GM23338 (cell line): ENCODE results near the gene CCBE1. TPM values are rescaled to one million over a fixed set of nuclear protein-coding genes. Genes with fewer than 3 reads are reported as not detected.

ENCODE experiments used
- ATAC-seq: fragments of 200-7000 bp; cut with Tn5 transposase; 3 replicates; pipeline ENCODE4 v1.9.1; 2020
- DNase-seq: peaks from one replicate; pipeline ENCODE4 v3.0.0-alpha.2; 2015; ENCODE audit warnings: low spot score
- H2AFZ ChIP-seq: fragments of 200-600 bp; sonication (generic); 2 replicates; pipeline ENCODE4 v1.8.0; 2016; ENCODE audit warnings: antibody characterized with exemption, mild to moderate bottlenecking, moderate library complexity
- H3F3A ChIP-seq: fragments of 200-600 bp; sonication (generic); replicated peaks from 2 replicates; pipeline ENCODE4 v1.8.0; 2017; ENCODE audit warnings: antibody characterized with exemption, mixed run types, low read depth
- H3K27ac ChIP-seq: fragments of 200-600 bp; sonication (generic); 2 replicates; pipeline ENCODE4 v1.6.1; 2016; ENCODE audit warnings: low read depth
- H3K27me3 ChIP-seq: fragments of 200-600 bp; sonication (generic); 2 replicates; pipeline ENCODE4 v1.8.0; 2016; ENCODE audit warnings: mild to moderate bottlenecking, mixed run types, moderate library complexity; ENCODE audit not compliant: insufficient read depth
- H3K36me3 ChIP-seq: fragments of 200-600 bp; sonication (generic); 2 replicates; pipeline ENCODE4 v1.8.0; 2016; ENCODE audit warnings: mild to moderate bottlenecking; ENCODE audit not compliant: insufficient read depth
- H3K4me1 ChIP-seq: fragments of 200-600 bp; sonication (generic); 2 replicates; pipeline ENCODE4 v1.8.0; 2016; ENCODE audit warnings: mild to moderate bottlenecking, moderate library complexity; ENCODE audit not compliant: insufficient read depth
- H3K4me2 ChIP-seq: fragments of 200-600 bp; sonication (generic); 2 replicates; pipeline ENCODE4 v1.7.1; 2017; ENCODE audit warnings: mixed run types
- H3K4me3 ChIP-seq: fragments of 200-600 bp; sonication (generic); 2 replicates; pipeline ENCODE4 v1.6.1; 2016; ENCODE audit warnings: mixed run types
- H3K79me2 ChIP-seq: fragments of 200-600 bp; sonication (generic); replicated peaks from 2 replicates; pipeline ENCODE4 v1.8.0; 2017; ENCODE audit warnings: mild to moderate bottlenecking; ENCODE audit not compliant: insufficient read depth
- H3K9me2 ChIP-seq: fragments of 200-600 bp; sonication (generic); 2 replicates; pipeline ENCODE4 v1.8.0; 2017; ENCODE audit not compliant: insufficient read depth
- H4K20me1 ChIP-seq: fragments of 200-600 bp; sonication (generic); replicated peaks from 2 replicates; pipeline ENCODE4 v1.8.0; 2017; ENCODE audit warnings: mild to moderate bottlenecking; ENCODE audit not compliant: insufficient read depth
- H3K27ac Mint-ChIP-seq: 2 replicates; pipeline ENCODE4 v1.8.0; 2020; ENCODE audit warnings: inconsistent platforms, mild to moderate bottlenecking, moderate library complexity, mixed read lengths
- H3K27me3 Mint-ChIP-seq: 3 replicates; pipeline ENCODE4 v1.8.0; 2022; ENCODE audit warnings: low read depth, mild to moderate bottlenecking, moderate library complexity, mixed read lengths, inconsistent platforms; ENCODE audit not compliant: insufficient read depth, poor library complexity
- H3K36me3 Mint-ChIP-seq: 3 replicates; pipeline ENCODE4 v1.8.0; 2021; ENCODE audit warnings: low read depth, mild to moderate bottlenecking, inconsistent platforms, moderate library complexity, mixed read lengths
- H3K4me1 Mint-ChIP-seq: 3 replicates; pipeline ENCODE4 v1.8.0; 2020; ENCODE audit warnings: mild to moderate bottlenecking, inconsistent platforms, mixed read lengths
- H3K4me3 Mint-ChIP-seq: 3 replicates; pipeline ENCODE4 v1.8.0; 2021; ENCODE audit warnings: moderate library complexity, mild to moderate bottlenecking, inconsistent platforms, mixed read lengths
- H3K9me3 Mint-ChIP-seq: 3 replicates; pipeline ENCODE4 v1.8.0; 2020; ENCODE audit warnings: moderate library complexity, mild to moderate bottlenecking, inconsistent platforms, mixed read lengths
- CREB1 ChIP-seq: fragments of 250-450 bp; sonication (Bioruptor Pico); IDR thresholded peaks from 2 replicates; pipeline ENCODE4 v1.5.0; 2020; ENCODE audit warnings: low read depth, mild to moderate bottlenecking, moderate library complexity
- EZH2 ChIP-seq: fragments of 200-600 bp; sonication (generic); IDR thresholded peaks from one replicate; pipeline ENCODE4 v1.8.0; 2017; ENCODE audit warnings: antibody characterized with exemption, mild to moderate bottlenecking, low read depth; ENCODE audit not compliant: unreplicated experiment
- EZH2phosphoT487 ChIP-seq: fragments of 200-600 bp; sonication (generic); IDR thresholded peaks from one replicate; pipeline ENCODE4 v1.8.1; 2018; ENCODE audit warnings: antibody characterized with exemption; ENCODE audit not compliant: unreplicated experiment
- JUNB ChIP-seq: IDR thresholded peaks from one replicate; pipeline ENCODE4 v1.6.1; 2016; ENCODE audit warnings: antibody characterized with exemption; ENCODE audit not compliant: unreplicated experiment
- NANOG ChIP-seq: IDR thresholded peaks from 2 replicates; pipeline ENCODE4 v1.6.1; 2016; ENCODE audit warnings: antibody characterized with exemption, borderline replicate concordance
- POLR2AphosphoS5 ChIP-seq: IDR thresholded peaks from 2 replicates; pipeline ENCODE4 v1.6.1; 2016; ENCODE audit warnings: antibody characterized with exemption, low read depth
- STAT1 ChIP-seq: IDR thresholded peaks from one replicate; pipeline ENCODE4 v1.6.1; 2016; ENCODE audit warnings: antibody characterized with exemption; ENCODE audit not compliant: unreplicated experiment
- ZNF114 ChIP-seq: fragments of 250-450 bp; sonication (Bioruptor Pico); IDR thresholded peaks from 2 replicates; pipeline ENCODE4 v1.5.0; 2020; ENCODE audit warnings: mild to moderate bottlenecking, moderate library complexity
- ZNF331 ChIP-seq: fragments of 250-450 bp; sonication (Bioruptor Pico); IDR thresholded peaks from 2 replicates; pipeline ENCODE4 v1.5.0; 2020; ENCODE audit warnings: low read depth, mild to moderate bottlenecking, moderate library complexity
- polyA plus RNA-seq: library from polyadenylated mRNA; unstranded; fragments of >200 nt; fragmentation: Nextera tagmentation; extraction: Ambion mirVana; gene quantifications from 2 replicates; pipeline ENCODE4 v1.2.1, GENCODE V29; 2016
- total RNA-seq: library from RNA; depleted of rRNA; stranded (reverse); fragments of >200 nt; shearing (Covaris generic); gene quantifications from 2 replicates; pipeline ENCODE4 v1.2.3, GENCODE V29; 2014
- TF ChIP-seq, protein P1 (sequence below): IDR thresholded peaks from one replicate; pipeline ENCODE4 v1.6.1; 2018; ENCODE audit warnings: antibody characterized with exemption; ENCODE audit not compliant: unreplicated experiment
- TF ChIP-seq, protein P2 (sequence below): fragments of 250-450 bp; sonication (Bioruptor Pico); IDR thresholded peaks from 2 replicates; pipeline ENCODE4 v1.5.0; 2020; ENCODE audit warnings: mild to moderate bottlenecking, moderate library complexity
- TF ChIP-seq, protein P3 (sequence below): IDR thresholded peaks from 2 replicates; pipeline ENCODE4 v1.6.1; 2016; ENCODE audit warnings: antibody characterized with exemption
- TF ChIP-seq, protein P4 (sequence below), 2 experiments: fragments of 200-600 bp in 1 of 2; sonication (generic) in 1 of 2; conservative IDR thresholded peaks; 2 replicates each; pipeline versions ENCODE4 v1.5.1 to v1.6.1; 2016 to 2017; ENCODE audit warnings: antibody characterized with exemption in 2 of 2, low read depth in 2 of 2, mild to moderate bottlenecking in 2 of 2, moderate library complexity in 1 of 2

The CCBE1 gene
- total and polyA plus RNA-seq, 2 experiments from 2014 or later: 2.1 to 2.6 TPM

GRCh38 chr18:59617468-59617932 is 79.7 kb downstream of the CCBE1 start:
- TF ChIP-seq, protein P1, sequence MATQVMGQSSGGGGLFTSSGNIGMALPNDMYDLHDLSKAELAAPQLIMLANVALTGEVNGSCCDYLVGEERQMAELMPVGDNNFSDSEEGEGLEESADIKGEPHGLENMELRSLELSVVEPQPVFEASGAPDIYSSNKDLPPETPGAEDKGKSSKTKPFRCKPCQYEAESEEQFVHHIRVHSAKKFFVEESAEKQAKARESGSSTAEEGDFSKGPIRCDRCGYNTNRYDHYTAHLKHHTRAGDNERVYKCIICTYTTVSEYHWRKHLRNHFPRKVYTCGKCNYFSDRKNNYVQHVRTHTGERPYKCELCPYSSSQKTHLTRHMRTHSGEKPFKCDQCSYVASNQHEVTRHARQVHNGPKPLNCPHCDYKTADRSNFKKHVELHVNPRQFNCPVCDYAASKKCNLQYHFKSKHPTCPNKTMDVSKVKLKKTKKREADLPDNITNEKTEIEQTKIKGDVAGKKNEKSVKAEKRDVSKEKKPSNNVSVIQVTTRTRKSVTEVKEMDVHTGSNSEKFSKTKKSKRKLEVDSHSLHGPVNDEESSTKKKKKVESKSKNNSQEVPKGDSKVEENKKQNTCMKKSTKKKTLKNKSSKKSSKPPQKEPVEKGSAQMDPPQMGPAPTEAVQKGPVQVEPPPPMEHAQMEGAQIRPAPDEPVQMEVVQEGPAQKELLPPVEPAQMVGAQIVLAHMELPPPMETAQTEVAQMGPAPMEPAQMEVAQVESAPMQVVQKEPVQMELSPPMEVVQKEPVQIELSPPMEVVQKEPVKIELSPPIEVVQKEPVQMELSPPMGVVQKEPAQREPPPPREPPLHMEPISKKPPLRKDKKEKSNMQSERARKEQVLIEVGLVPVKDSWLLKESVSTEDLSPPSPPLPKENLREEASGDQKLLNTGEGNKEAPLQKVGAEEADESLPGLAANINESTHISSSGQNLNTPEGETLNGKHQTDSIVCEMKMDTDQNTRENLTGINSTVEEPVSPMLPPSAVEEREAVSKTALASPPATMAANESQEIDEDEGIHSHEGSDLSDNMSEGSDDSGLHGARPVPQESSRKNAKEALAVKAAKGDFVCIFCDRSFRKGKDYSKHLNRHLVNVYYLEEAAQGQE: no peak
- TF ChIP-seq NANOG: no peak
- TF ChIP-seq STAT1: no peak
- TF ChIP-seq EZH2: no peak
- TF ChIP-seq ZNF331 (CRISPR knock-in tag): no peak
- no peak for TF ChIP-seq POLR2AphosphoS5
- no peak for TF ChIP-seq JUNB
- TF ChIP-seq, protein P2, sequence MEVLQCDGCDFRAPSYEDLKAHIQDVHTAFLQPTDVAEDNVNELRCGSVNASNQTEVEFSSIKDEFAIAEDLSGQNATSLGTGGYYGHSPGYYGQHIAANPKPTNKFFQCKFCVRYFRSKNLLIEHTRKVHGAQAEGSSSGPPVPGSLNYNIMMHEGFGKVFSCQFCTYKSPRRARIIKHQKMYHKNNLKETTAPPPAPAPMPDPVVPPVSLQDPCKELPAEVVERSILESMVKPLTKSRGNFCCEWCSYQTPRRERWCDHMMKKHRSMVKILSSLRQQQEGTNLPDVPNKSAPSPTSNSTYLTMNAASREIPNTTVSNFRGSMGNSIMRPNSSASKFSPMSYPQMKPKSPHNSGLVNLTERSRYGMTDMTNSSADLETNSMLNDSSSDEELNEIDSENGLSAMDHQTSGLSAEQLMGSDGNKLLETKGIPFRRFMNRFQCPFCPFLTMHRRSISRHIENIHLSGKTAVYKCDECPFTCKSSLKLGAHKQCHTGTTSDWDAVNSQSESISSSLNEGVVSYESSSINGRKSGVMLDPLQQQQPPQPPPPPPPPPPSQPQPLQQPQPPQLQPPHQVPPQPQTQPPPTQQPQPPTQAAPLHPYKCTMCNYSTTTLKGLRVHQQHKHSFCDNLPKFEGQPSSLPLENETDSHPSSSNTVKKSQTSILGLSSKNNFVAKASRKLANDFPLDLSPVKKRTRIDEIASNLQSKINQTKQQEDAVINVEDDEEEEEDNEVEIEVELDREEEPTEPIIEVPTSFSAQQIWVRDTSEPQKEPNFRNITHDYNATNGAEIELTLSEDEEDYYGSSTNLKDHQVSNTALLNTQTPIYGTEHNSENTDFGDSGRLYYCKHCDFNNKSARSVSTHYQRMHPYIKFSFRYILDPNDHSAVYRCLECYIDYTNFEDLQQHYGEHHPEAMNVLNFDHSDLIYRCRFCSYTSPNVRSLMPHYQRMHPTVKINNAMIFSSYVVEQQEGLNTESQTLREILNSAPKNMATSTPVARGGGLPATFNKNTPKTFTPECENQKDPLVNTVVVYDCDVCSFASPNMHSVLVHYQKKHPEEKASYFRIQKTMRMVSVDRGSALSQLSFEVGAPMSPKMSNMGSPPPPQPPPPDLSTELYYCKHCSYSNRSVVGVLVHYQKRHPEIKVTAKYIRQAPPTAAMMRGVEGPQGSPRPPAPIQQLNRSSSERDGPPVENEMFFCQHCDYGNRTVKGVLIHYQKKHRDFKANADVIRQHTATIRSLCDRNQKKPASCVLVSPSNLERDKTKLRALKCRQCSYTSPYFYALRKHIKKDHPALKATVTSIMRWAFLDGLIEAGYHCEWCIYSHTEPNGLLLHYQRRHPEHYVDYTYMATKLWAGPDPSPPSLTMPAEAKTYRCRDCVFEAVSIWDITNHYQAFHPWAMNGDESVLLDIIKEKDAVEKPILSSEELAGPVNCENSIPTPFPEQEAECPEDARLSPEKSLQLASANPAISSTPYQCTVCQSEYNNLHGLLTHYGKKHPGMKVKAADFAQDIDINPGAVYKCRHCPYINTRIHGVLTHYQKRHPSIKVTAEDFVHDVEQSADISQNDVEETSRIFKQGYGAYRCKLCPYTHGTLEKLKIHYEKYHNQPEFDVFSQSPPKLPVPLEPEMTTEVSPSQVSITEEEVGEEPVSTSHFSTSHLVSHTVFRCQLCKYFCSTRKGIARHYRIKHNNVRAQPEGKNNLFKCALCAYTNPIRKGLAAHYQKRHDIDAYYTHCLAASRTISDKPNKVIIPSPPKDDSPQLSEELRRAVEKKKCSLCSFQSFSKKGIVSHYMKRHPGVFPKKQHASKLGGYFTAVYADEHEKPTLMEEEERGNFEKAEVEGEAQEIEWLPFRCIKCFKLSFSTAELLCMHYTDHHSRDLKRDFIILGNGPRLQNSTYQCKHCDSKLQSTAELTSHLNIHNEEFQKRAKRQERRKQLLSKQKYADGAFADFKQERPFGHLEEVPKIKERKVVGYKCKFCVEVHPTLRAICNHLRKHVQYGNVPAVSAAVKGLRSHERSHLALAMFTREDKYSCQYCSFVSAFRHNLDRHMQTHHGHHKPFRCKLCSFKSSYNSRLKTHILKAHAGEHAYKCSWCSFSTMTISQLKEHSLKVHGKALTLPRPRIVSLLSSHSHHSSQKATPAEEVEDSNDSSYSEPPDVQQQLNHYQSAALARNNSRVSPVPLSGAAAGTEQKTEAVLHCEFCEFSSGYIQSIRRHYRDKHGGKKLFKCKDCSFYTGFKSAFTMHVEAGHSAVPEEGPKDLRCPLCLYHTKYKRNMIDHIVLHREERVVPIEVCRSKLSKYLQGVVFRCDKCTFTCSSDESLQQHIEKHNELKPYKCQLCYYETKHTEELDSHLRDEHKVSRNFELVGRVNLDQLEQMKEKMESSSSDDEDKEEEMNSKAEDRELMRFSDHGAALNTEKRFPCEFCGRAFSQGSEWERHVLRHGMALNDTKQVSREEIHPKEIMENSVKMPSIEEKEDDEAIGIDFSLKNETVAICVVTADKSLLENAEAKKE (CRISPR knock-in tag): no peak
- TF ChIP-seq, protein P3, sequence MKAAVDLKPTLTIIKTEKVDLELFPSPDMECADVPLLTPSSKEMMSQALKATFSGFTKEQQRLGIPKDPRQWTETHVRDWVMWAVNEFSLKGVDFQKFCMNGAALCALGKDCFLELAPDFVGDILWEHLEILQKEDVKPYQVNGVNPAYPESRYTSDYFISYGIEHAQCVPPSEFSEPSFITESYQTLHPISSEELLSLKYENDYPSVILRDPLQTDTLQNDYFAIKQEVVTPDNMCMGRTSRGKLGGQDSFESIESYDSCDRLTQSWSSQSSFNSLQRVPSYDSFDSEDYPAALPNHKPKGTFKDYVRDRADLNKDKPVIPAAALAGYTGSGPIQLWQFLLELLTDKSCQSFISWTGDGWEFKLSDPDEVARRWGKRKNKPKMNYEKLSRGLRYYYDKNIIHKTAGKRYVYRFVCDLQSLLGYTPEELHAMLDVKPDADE: no peak
- no peak for TF ChIP-seq EZH2phosphoT487
- TF ChIP-seq CREB1 (CRISPR knock-in tag): no peak
- no peak for TF ChIP-seq ZNF114 (CRISPR knock-in tag)
- TF ChIP-seq, protein P4, sequence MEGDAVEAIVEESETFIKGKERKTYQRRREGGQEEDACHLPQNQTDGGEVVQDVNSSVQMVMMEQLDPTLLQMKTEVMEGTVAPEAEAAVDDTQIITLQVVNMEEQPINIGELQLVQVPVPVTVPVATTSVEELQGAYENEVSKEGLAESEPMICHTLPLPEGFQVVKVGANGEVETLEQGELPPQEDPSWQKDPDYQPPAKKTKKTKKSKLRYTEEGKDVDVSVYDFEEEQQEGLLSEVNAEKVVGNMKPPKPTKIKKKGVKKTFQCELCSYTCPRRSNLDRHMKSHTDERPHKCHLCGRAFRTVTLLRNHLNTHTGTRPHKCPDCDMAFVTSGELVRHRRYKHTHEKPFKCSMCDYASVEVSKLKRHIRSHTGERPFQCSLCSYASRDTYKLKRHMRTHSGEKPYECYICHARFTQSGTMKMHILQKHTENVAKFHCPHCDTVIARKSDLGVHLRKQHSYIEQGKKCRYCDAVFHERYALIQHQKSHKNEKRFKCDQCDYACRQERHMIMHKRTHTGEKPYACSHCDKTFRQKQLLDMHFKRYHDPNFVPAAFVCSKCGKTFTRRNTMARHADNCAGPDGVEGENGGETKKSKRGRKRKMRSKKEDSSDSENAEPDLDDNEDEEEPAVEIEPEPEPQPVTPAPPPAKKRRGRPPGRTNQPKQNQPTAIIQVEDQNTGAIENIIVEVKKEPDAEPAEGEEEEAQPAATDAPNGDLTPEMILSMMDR (conservative IDR thresholded peaks at IDR 0.05; ENCODE audit: low read depth in 2 of 2): no peak

More at GRCh38 chr18:59617468-59617932, 79.7 kb downstream of the CCBE1 start:
- H3K27me3 ChIP-seq: no peaks in the 10 kb centered on the region
- H4K20me1 ChIP-seq: no peaks in the 10 kb centered on the region
- H3K4me2 ChIP-seq: no peak overlapping the region
- no peaks in the 10 kb centered on the region; the same call in 1 of the 2 replicates for H3K9me2 ChIP-seq
- no peaks in the 10 kb centered on the region for H3F3A ChIP-seq
- H2AFZ ChIP-seq: no peak overlapping the region
- H3K4me1 ChIP-seq: no peaks in the 10 kb centered on the region
- H3K27ac ChIP-seq: no peak overlapping the region
- no peaks in the 10 kb centered on the region for H3K79me2 ChIP-seq
- Mint-ChIP-seq H3K4me1 (peaks cover 8% of the 10 kb centered on the region; the same call in 2 of the 3 replicates), H3K36me3 (no peaks in the 10 kb centered on the region), H3K9me3 (no peaks in the 10 kb centered on the region), H3K27ac (no peak overlapping the region), H3K27me3 (no peaks in the 10 kb centered on the region), H3K4me3 (no peak overlapping the region)
- no peaks in the 10 kb centered on the region for H3K36me3 ChIP-seq
- ATAC-seq (no peak), DNase-seq (no peak)
- H3K4me3 ChIP-seq: no peak overlapping the region
